ENCODE measurements around the gene EPS8L2.
A peak's percentile ranks its signal among the peaks of the same experiment; 100 is the strongest.

Gene EPS8L2

GRCh38 chr11:707817-708420, 1.9 kb downstream of the EPS8L2 start:
- peaks cover 50% of the 10 kb centered on the region for H3K27me3 Mint-ChIP-seq
- ATAC-seq (no peak), DNase-seq (no peak)
- peaks cover 35% of the 10 kb centered on the region for H3K4me1 Mint-ChIP-seq
- H3K9me3 Mint-ChIP-seq, result no peaks in the 10 kb centered on the region
- H3K27ac Mint-ChIP-seq, result peak overlapping the region in 1 of 2 donors; percentile 27
- H3K4me3 Mint-ChIP-seq, result no peak overlapping the region

DNA sequence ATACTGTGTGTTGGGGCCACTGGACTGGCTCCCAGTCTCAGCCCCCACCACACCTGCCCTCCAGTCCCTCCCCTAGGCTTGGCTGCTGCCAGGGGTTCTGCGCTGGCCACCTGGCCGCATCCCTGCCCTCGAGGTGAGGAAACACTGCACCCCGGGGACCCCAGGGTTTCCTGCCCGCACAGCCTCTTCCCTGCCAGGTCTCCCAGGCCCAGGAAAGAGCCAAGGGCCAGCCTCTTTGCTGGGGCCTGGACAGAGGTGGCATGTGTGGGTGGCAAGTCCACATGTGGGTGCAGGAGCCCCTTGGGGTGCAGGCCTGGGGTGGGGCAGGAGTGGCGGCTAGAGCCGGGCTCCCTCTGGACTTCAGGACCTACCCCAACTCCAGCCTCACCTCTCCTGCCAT, 2.5 kb downstream of the EPS8L2 start:
- no peaks in the 10 kb centered on the region for H3K9me3 Mint-ChIP-seq
- no peak for ATAC-seq
- H3K4me1 Mint-ChIP-seq, result peaks cover 33% of the 10 kb centered on the region
- H3K27ac Mint-ChIP-seq, result no peak overlapping the region
- DNase-seq, result no peak
- H3K27me3 Mint-ChIP-seq, result peaks cover 51% of the 10 kb centered on the region
- H3K4me3 Mint-ChIP-seq, result no peak overlapping the region

DNA sequence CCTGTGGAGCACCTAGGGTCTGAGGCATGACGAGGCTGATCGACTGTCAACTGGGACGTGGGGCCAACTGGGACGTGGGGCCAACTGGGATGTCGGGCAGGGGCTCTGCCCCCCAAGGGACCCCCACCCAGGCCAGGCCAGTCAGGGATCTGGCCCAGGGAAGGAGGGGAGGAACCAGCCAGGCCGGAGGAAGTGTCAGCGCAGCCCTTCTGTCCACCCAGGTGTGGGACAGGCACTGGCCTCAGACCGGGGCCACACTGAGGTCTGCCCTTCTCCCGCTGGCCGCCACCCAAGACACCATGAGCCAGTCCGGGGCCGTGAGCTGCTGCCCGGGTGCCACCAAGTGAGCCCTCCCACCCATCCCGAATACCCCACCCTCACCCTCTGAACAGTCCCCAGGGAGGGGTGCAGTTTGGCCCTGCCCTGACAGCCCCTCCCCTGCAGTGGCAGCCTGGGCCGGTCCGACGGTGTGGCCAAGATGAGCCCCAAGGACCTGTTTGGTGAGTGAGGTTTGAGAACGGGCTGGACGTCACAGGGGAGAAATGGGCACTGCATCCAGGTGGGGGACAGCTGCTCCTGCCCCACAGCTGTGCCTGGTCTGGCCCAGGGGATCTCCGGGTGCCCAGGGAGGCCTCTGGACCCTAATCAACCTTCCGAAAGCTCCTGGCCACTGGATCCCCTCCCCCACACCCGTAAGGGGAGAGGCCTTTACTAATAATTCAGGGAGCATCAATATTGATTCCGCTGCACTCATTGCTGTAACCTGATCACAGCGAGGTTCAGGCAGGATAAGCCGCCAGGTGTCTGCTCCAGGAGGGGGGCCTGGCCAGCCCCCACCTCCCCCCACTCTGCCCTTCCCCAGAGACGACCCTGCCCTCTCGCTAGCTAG, 3.3 kb downstream of the EPS8L2 start:
- Mint-ChIP-seq H3K4me3 (no peak overlapping the region), H3K27ac (no peak overlapping the region), H3K4me1 (peaks cover 33% of the 10 kb centered on the region), H3K27me3 (peaks cover 60% of the 10 kb centered on the region), H3K9me3 (peaks cover 0 to under 1% of the 10 kb centered on the region in 2 donors)
- DNase-seq (no peak), ATAC-seq (no peak)

- Mint-ChIP-seq H3K4me1 (peaks cover 14% of the 10 kb centered on the region), H3K9me3 (peaks cover 4 to 12% of the 10 kb centered on the region in 2 donors), H3K27ac (no peak overlapping the region), H3K27me3 (peaks cover 48% of the 10 kb centered on the region), H3K4me3 (no peak overlapping the region)
- DNase-seq (no peak), ATAC-seq (no peak)
Measured at GRCh38 chr11:714436-714835, 8.4 kb downstream of the EPS8L2 start.

GRCh38 chr11:719214-720016, 13.4 kb downstream of the EPS8L2 start:
- ATAC-seq (no peak), DNase-seq (no peak)
- peaks cover 56% of the 10 kb centered on the region for H3K27me3 Mint-ChIP-seq
- H3K4me3 Mint-ChIP-seq, result peak overlapping the region; percentile 22 to 75
- H3K9me3 Mint-ChIP-seq, result peaks cover 4 to 11% of the 10 kb centered on the region in 2 donors
- H3K27ac Mint-ChIP-seq, result no peak overlapping the region
- peaks cover 33% of the 10 kb centered on the region for H3K4me1 Mint-ChIP-seq

GRCh38 chr11:720017-720641, 14.1 kb downstream of the EPS8L2 start:
- ATAC-seq (no peak), DNase-seq (no peak)
- Mint-ChIP-seq H3K27ac (no peak overlapping the region), H3K4me1 (peaks cover 41% of the 10 kb centered on the region), H3K27me3 (peaks cover 57% of the 10 kb centered on the region), H3K9me3 (peaks cover 0 to 4% of the 10 kb centered on the region in 2 donors), H3K4me3 (peak overlapping the region; percentile 29 to 75)

DNA sequence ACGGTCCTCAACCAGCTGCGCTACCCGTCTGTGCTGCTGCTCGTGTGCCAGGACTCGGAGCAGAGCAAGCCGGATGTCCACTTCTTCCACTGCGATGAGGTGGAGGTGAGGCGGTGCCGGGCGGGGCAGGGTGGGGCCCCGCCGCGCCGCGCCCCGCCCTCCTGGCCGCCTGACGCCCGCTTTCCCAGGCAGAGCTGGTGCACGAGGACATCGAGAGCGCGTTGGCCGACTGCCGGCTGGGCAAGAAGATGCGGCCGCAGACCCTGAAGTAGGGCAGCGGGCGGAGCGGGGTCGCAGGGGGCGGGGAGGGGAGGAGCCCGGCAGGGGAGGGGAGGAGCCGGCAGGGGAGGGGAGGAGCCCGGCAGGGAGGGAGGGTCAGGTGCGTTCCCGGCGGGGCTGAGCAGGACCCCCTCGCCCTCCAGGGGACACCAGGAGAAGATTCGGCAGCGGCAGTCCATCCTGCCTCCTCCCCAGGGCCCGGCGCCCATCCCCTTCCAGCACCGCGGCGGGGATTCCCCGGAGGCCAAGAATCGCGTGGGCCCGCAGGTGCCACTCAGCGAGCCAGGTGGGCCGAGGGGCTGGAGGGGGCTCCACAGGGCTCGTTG, 14.7 kb downstream of the EPS8L2 start:
- peak; percentile 61 for ATAC-seq

DNA sequence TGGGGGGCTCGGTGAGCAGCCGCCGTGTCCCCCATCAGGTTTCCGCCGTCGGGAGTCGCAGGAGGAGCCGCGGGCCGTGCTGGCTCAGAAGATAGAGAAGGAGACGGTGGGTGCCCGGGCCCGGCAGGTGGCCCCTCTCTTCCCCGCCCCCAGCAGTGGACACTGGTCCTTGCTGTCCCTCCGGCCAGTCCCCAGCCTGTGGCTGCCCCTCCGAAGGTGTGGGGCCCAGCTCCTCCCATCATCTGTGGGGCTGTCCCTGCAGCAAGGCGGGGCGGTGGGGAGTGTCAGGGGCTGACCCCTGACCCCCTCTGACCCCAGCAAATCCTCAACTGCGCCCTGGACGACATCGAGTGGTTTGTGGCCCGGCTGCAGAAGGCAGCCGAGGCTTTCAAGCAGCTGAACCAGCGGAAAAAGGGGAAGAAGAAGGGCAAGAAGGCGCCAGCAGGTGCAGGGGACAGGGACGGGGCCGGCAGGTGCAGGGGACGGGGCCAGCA, 15.3 kb downstream of the EPS8L2 start:
- DNase-seq (no peak), ATAC-seq (no peak)
- Mint-ChIP-seq H3K4me1 (peaks cover 45% of the 10 kb centered on the region), H3K27ac (no peak overlapping the region), H3K27me3 (peaks cover 60% of the 10 kb centered on the region), H3K9me3 (no peaks in the 10 kb centered on the region), H3K4me3 (peak overlapping the region; percentile 26 to 75)

More for the DNA sequence above, 14.7 kb downstream of the EPS8L2 start:
- no peak overlapping the region for H3K27ac Mint-ChIP-seq
- H3K4me3 Mint-ChIP-seq, result peak overlapping the region; percentile 29 to 75
- peak in 1 of 2 donors; percentile 70 for DNase-seq
- H3K27me3 Mint-ChIP-seq, result peaks cover 60% of the 10 kb centered on the region
- no peaks in the 10 kb centered on the region for H3K9me3 Mint-ChIP-seq
- peaks cover 45% of the 10 kb centered on the region for H3K4me1 Mint-ChIP-seq

DNA sequence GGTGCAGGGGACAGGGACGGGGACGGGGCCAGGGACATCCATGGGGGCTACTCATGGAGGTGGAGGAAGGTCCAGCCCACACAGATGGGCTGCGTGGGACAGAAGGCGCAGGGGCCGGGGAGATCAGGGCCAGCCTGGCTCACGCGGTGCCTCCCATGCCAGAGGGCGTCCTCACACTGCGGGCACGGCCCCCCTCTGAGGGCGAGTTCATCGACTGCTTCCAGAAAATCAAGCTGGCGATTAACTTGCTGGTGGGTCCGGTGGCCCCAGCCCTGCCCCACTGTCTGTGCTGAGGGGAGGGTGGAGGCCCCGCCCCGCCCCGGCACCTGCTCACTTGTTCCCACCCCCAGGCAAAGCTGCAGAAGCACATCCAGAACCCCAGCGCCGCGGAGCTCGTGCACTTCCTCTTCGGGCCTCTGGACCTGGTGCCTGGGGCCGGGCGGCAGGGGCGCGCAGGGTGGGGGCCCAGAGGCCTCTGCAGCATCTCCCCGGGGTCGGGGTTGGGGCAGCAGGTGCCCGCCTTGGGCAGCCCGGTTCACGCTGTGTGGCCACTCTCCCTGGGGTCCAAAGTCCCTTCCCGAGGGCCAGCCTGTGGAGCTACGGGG, 15.8 kb downstream of the EPS8L2 start:
- DNase-seq (peak; percentile 48 to 57), ATAC-seq (peak; percentile 32)
- no peak overlapping the region for H3K27ac Mint-ChIP-seq
- peaks cover 49% of the 10 kb centered on the region for H3K4me1 Mint-ChIP-seq
- no peaks in the 10 kb centered on the region for H3K9me3 Mint-ChIP-seq
- H3K27me3 Mint-ChIP-seq, result peaks cover 60% of the 10 kb centered on the region
- H3K4me3 Mint-ChIP-seq, result peak overlapping the region; percentile 35 to 75

- peaks cover 55% of the 10 kb centered on the region for H3K4me1 Mint-ChIP-seq
- DNase-seq (no peak), ATAC-seq (no peak)
- peaks cover 60% of the 10 kb centered on the region for H3K27me3 Mint-ChIP-seq
- no peaks in the 10 kb centered on the region for H3K9me3 Mint-ChIP-seq
- H3K4me3 Mint-ChIP-seq, result peak overlapping the region; percentile 19 to 75
- no peak overlapping the region for H3K27ac Mint-ChIP-seq
Measured at GRCh38 chr11:722346-722811, 16.3 kb downstream of the EPS8L2 start.

DNA sequence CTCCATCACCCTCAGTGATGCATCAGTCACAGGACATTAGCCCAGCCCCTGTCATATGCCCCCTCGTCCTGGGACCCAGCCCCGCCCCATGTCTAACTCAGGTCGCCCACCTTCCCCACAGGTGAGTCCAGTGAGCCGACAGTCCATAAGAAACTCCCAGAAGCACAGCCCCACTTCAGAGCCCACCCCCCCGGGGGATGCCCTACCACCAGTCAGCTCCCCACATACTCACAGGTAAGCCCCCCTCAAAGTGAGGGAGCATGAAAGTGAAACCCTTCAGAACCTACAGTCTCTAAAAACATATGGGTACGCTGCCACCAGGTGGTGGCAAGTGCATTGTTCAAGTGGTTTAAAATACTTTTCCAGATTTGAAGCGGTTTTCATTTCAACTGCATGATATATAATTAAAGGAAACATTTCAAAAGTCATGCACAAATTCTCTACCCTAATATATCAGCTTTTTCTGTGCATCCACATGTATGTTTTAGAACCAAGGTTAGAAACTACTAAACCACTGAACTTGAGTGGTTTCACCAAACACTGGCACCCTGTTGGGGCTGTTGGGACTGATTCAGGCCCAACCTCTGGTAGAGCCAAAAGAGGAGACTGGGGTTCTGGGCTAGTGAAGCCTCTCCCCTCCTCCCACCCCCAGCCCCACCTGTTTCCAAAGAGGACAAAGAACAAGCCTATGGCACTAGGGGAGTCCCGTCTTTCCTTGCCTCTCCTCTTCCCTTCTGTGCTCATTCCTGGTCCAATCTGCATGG, 17.3 kb downstream of the EPS8L2 start:
- H3K27me3 Mint-ChIP-seq, result peaks cover 60% of the 10 kb centered on the region
- peaks cover 62% of the 10 kb centered on the region for H3K4me1 Mint-ChIP-seq
- DNase-seq, result peak in 1 of 2 donors; percentile 55
- ATAC-seq, result peak; percentile 45
- peak overlapping the region; percentile 67 to 81 for H3K4me3 Mint-ChIP-seq
- H3K27ac Mint-ChIP-seq, result no peak overlapping the region
- no peaks in the 10 kb centered on the region for H3K9me3 Mint-ChIP-seq

- H3K27me3 Mint-ChIP-seq, result peaks cover 56% of the 10 kb centered on the region
- no peak overlapping the region for H3K27ac Mint-ChIP-seq
- H3K4me1 Mint-ChIP-seq, result peaks cover 62% of the 10 kb centered on the region
- no peaks in the 10 kb centered on the region for H3K9me3 Mint-ChIP-seq
- no peak for DNase-seq
- no peak for ATAC-seq
- H3K4me3 Mint-ChIP-seq, result peak overlapping the region in 1 of 2 donors; percentile 1
Measured at GRCh38 chr11:724049-724777, 18.2 kb downstream of the EPS8L2 start.

GRCh38 chr11:724778-725386, 18.9 kb downstream of the EPS8L2 start:
- Mint-ChIP-seq H3K9me3 (no peaks in the 10 kb centered on the region), H3K27me3 (peaks cover 49% of the 10 kb centered on the region), H3K27ac (peak overlapping the region in 1 of 2 donors; percentile 84), H3K4me3 (peak overlapping the region; percentile 69 to 92), H3K4me1 (peaks cover 62% of the 10 kb centered on the region)
- ATAC-seq, result no peak
- no peak for DNase-seq

All from stimulated activated naive CD8-positive, alpha-beta T cell treated with anti-CD3 and anti-CD28 coated beads, Interleukin-15, amount 100 ng/mL, for 72 hours (primary cell).